WI38 (cell line): ENCODE data around the gene LHX5.

ENCODE experiments used
- H3K4me3 ChIP-seq: 2 replicates; pipeline ENCODE4 v1.5.1; 2011; ENCODE audit warnings: low read depth, mild to moderate bottlenecking, control low read depth, low read length
- TF ChIP-seq, protein P1 (sequence below): IDR thresholded peaks from 2 replicates; pipeline ENCODE4 v1.5.1; 2012; ENCODE audit warnings: low read depth, mild to moderate bottlenecking, control low read depth, low read length

LHX5 gene

GRCh38 chr12:113473400-113473799 is 1.7 kb upstream of the LHX5 start:
- H3K4me3 ChIP-seq: no peak overlapping the region
- TF ChIP-seq, protein P1, sequence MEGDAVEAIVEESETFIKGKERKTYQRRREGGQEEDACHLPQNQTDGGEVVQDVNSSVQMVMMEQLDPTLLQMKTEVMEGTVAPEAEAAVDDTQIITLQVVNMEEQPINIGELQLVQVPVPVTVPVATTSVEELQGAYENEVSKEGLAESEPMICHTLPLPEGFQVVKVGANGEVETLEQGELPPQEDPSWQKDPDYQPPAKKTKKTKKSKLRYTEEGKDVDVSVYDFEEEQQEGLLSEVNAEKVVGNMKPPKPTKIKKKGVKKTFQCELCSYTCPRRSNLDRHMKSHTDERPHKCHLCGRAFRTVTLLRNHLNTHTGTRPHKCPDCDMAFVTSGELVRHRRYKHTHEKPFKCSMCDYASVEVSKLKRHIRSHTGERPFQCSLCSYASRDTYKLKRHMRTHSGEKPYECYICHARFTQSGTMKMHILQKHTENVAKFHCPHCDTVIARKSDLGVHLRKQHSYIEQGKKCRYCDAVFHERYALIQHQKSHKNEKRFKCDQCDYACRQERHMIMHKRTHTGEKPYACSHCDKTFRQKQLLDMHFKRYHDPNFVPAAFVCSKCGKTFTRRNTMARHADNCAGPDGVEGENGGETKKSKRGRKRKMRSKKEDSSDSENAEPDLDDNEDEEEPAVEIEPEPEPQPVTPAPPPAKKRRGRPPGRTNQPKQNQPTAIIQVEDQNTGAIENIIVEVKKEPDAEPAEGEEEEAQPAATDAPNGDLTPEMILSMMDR: no peak

DNA sequence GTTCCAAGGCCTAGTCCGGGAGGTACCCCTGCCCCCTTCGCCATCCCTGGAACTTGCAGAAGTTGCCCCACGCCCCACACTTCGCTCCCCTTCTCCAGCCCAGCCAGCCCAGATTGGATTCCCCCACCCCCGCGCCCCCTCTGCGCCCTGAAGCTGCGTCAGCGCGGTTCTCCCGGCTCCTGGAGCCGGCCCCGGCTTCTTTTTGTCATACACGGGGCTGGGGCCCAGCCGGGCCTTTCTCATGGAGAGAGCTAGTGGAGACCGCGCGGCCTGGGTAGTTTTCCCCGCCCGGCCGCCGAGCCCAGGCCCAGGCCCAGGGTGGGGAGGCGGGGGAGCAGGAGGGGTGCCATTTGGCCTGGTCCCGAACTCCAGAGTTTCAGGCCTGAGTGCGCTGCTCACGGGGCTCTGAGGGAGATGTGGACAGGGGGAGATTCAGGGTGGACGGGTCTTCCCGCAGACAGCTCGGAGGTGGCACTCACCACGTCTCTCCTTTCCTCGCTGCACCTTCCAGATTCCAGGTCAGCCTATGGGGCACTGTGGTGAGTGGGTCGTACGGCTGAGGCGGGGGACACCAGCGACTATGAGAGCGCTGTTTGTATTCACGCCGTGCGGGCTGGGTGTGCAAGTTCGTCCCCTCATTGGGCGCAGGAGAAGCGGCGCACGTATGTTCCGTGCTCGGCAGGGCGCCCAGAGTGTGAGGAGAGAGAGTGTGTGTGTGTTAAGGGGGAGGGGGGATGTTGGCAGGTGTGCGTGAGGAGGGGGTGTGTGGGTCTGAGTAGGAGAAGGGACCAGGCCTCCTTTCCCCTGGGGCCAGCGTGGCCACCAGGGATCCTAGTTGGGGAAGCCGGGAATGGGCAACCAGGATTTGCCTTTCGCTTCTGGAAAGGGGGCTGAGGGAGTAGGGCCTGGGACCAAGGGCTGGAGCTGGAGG is 785 bp upstream of the LHX5 start:
- H3K4me3 ChIP-seq: no peak overlapping the region
- TF ChIP-seq, protein P1: no peak

DNA sequence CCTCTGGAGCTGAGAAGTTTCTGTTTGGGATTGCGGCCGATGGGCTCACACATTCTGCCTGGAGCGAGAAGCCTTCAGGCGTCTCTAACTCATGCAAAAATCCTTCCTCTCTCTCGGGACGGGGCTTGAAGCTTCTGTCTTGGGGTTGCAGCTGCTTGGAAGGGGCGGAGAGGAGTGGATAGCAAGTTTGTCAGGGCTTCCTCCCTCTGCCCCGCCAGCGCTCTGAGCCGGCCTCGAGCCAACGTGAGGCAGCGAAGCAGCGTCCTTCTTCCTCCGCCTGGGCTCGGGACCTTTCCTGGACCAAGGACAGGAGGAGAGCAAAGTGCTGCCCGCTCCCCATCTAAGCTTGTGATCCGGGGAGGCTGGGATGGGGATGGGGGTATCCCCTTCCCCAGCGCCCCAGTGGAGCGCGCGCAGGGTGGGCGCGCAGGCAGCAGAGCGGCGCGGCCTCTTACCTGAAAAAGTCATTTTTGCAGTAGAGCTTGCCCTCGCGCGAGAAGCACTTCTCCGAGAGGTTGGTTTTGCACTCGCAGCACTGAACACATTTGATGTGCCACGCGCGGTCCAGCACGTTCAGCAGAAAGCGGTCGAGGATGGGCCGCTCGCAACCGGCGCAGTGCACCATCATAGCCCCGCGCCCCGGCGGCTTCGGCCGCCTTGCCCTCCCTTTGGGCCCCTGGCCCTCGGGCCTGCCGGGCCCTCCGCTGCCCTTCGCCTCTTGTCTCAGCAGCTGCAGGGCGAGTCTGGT is 626 bp downstream of the LHX5 start:
- TF ChIP-seq, protein P1: no peak
- no peak overlapping the region for H3K4me3 ChIP-seq

GRCh38 chr12:113469949-113470743 is 1.5 kb downstream of the LHX5 start:
- TF ChIP-seq, protein P1: no peak
- no peak overlapping the region for H3K4me3 ChIP-seq

DNA sequence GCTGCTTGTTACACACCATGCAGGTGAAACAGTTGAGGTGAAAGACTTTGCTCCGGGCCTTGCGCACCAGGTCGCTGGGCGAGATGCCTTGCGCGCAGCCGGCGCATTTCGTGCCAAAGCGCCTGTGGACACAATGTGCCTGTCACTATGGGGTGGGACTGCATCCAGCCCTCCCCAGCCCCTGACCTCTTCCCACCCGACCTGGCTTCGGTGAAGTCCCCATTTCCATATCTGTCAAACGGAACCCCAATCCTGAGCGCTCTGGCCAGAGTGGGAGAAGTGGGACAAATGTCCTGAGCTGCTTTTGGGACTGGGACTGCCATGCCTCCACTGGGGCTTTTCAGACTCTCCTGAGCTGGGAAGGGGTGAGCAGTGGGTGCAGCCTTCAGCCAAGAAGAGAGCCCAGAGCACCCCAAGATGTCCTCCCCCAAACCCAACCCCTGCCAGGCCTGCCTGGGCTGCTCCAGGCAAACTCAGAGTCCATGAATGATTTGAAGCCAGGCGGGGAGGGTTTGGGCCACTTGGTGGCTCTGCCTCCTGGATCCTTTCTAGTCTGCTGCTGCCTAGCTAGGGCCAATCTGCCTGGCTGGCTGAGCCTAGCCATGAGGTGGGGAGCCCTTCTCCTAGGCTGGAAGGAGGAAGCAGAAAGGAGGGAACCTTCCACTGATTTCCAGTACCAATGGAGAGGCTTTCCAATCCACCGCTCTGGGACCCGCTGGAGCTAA is 2.3 kb downstream of the LHX5 start:
- H3K4me3 ChIP-seq: no peak overlapping the region
- TF ChIP-seq, protein P1: no peak

GRCh38 chr12:113468365-113469223 is 3.1 kb downstream of the LHX5 start:
- no peak overlapping the region for H3K4me3 ChIP-seq
- TF ChIP-seq, protein P1: no peak
